ENCODE measurements around the gene ATF6B. TPM values are rescaled to one million over a fixed set of nuclear protein-coding genes. Genes with fewer than 3 reads are reported as not detected.
A peak's percentile ranks its signal among the peaks of the same experiment; 100 is the strongest.

The ATF6B gene
- total and polyA plus RNA-seq, 2 of the 13 experiments (the other 11 are each of a cell fraction or from before 2014, with no cell fraction given): 18.1 to 44.0 TPM

GRCh38 chr6:32087574-32088486 lies 40.2 kb downstream of the ATF6B start (continued):
- TF ChIP-seq ZBED4 (CRISPR knock-in tag; IDR thresholded peaks at IDR 0.05; ENCODE audit: borderline replicate concordance) (peak; percentile 74; the same call in 1 of the 2 replicates), GMEB1 (CRISPR knock-in tag; IDR thresholded peaks at IDR 0.05; ENCODE audit: borderline replicate concordance) (no peak), NFIB (CRISPR knock-in tag; IDR thresholded peaks at IDR 0.05; ENCODE audit: borderline replicate concordance) (no peak), ZNF367 (CRISPR knock-in tag; IDR thresholded peaks at IDR 0.05; ENCODE audit: borderline replicate concordance) (no peak), IKZF4 (CRISPR knock-in tag; IDR thresholded peaks at IDR 0.05; ENCODE audit: borderline replicate concordance, low read depth, not compliant biosample characterization) (no peak), ZNF800 (CRISPR knock-in tag; IDR thresholded peaks at IDR 0.05) (no peak), EZH2 (conservative IDR thresholded peaks at IDR 0.05; ENCODE audit: low read depth, low read length) (no peak), ZNF558 (CRISPR knock-in tag; IDR thresholded peaks at IDR 0.05; ENCODE audit: borderline replicate concordance) (peak; percentile 63; the same call in 1 of the 2 replicates), HNF1B (CRISPR knock-in tag; IDR thresholded peaks at IDR 0.05) (peak; percentile 22; the same call in 1 of the 2 replicates), FOXP1 (IDR thresholded peaks at IDR 0.05) (no peak), FOXP1 (CRISPR knock-in tag; IDR thresholded peaks at IDR 0.05) (no peak), ARNT2 (CRISPR knock-in tag; IDR thresholded peaks at IDR 0.05; ENCODE audit: low read depth) (no peak), TEAD3 (CRISPR knock-in tag; optimal IDR thresholded peaks at IDR 0.05; ENCODE audit: borderline replicate concordance) (peak; percentile 65), ZNF672 (CRISPR knock-in tag; IDR thresholded peaks at IDR 0.05) (no peak), BHLHE40 (IDR thresholded peaks at IDR 0.05; ENCODE audit: low read length) (no peak), FOXC1 (CRISPR knock-in tag; IDR thresholded peaks at IDR 0.05; ENCODE audit: borderline replicate concordance) (no peak), ZNF317 (CRISPR knock-in tag; IDR thresholded peaks at IDR 0.05) (no peak)

Measured in HepG2 (cell line).